NCI-H2029 treated with DMSO at 0.1 percent for 48 hours (cell line): ENCODE results near the gene TTLL5.
"Not testable (repeated sequence)": the region's sequence is repeated elsewhere in the genome, so short reads cannot be mapped to it uniquely, and the experiment has no call there.

Experiments used
- DNase-seq: peaks from one replicate; lab custom pipeline; 2025; lab: John Stamatoyannopoulos, UW

The TTLL5 gene

GRCh38 chr14:75915045-75915444, 254.0 kb downstream of the TTLL5 start:
- no peak for DNase-seq

- DNase-seq = no peak
Measured at GRCh38 chr14:75917322-75917945, 256.4 kb downstream of the TTLL5 start.

GRCh38 chr14:75917946-75918335, 256.9 kb downstream of the TTLL5 start:
- no peak for DNase-seq

GRCh38 chr14:75920421-75920820, 259.4 kb downstream of the TTLL5 start:
- DNase-seq = not testable (repeated sequence)

- DNase-seq = not testable (repeated sequence)
Measured at GRCh38 chr14:75925141-75925840, 264.2 kb downstream of the TTLL5 start.

- no peak for DNase-seq
Measured at GRCh38 chr14:75926431-75927115, 265.5 kb downstream of the TTLL5 start.

GRCh38 chr14:75927564-75928087, 266.6 kb downstream of the TTLL5 start:
- no peak for DNase-seq

GRCh38 chr14:75928690-75929181, 267.7 kb downstream of the TTLL5 start:
- DNase-seq = no peak

GRCh38 chr14:75933712-75934296, 272.8 kb downstream of the TTLL5 start:
- no peak for DNase-seq

GRCh38 chr14:75934998-75935628, 274.1 kb downstream of the TTLL5 start:
- DNase-seq = no peak

- no peak for DNase-seq
Measured at GRCh38 chr14:75939200-75939599, 278.2 kb downstream of the TTLL5 start.

- DNase-seq = no peak
Measured at GRCh38 chr14:75941030-75941429, 280.0 kb downstream of the TTLL5 start.

- DNase-seq = no peak
Measured at GRCh38 chr14:75944607-75945241, 283.7 kb downstream of the TTLL5 start.

GRCh38 chr14:75946785-75947184, 285.7 kb downstream of the TTLL5 start:
- no peak for DNase-seq

GRCh38 chr14:75952489-75952888, 291.4 kb downstream of the TTLL5 start:
- no peak for DNase-seq

GRCh38 chr14:75959031-75959430, 298.0 kb downstream of the TTLL5 start:
- no peak for DNase-seq

GRCh38 chr14:75960231-75960630, 299.2 kb downstream of the TTLL5 start:
- no peak for DNase-seq

GRCh38 chr14:75961662-75962061, 300.6 kb downstream of the TTLL5 start:
- DNase-seq = no peak

GRCh38 chr14:75967866-75968265, 306.8 kb downstream of the TTLL5 start:
- no peak for DNase-seq

GRCh38 chr14:75968456-75968855, 307.4 kb downstream of the TTLL5 start:
- no peak for DNase-seq

GRCh38 chr14:75969126-75969525, 308.1 kb downstream of the TTLL5 start:
- no peak for DNase-seq
